ENCODE measurements around the gene CCDC117.
A peak's percentile ranks its signal among the peaks of the same experiment; 100 is the strongest.
"Not testable (repeated sequence)": the region's sequence is repeated elsewhere in the genome, so short reads cannot be mapped to it uniquely, and the experiment has no call there.

Gene CCDC117

DNA sequence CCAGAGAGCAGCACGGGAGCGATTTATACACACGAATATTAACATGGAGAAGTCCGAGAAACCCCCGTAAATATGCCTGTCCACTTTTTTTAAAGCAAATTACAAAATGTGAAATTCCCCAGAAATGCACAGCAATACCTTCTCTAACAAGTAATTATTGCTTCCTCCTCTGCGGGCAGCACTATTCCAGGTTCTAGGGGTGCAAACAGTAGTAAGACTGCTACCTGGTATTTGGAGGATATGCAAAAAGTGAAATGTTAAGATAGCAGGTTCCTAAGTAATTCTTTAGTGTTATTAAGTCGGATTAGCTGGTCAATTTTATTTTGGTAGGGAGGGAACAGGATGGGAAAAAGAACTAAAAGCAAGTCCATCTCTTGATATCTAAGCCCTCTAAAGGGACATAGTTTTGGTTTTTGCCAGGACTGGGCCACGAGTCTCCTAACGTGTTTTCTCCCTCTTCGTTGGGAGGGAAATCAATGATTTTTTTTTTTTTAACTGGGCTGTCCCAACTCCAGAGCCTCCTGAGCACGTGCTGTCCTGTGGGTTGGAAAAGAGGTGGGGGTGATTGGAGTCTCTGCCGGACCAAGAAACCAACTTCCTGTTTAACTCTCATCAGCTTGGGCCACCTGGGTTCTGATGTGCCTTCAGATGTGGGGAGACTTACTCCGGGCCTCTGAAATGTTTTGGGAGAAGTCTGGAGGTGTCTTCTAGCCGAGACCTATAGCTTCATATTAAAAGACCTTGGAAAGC is 29.5 kb downstream of the CCDC117 start:
- DNase-seq: peak; percentile 48

GRCh38 chr22:28802595-28803123 is 30.2 kb downstream of the CCDC117 start:
- peak; percentile 40 for DNase-seq

DNA sequence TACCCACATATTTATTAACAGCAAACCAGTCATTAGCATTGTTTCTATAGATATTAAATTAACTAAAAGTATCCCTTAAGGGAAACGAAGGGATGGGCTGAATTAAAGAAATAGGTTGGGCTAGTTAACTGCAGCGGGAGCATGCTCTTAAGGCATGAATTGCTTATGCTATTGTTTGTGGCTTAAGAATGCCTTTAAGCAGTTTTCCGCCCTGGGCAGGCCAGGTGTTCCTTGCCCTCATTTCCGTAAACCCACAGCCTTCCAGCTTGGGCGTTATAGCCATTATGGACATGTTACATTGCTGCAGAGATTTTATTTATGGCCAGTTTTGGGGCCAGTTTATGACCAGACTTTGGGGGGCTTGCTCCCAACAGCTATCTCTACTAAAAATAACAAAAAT is 32.9 kb downstream of the CCDC117 start:
- DNase-seq: not testable (repeated sequence)

- DNase-seq: no peak
Observed at GRCh38 chr22:28808716-28809355, 36.3 kb downstream of the CCDC117 start.

DNA sequence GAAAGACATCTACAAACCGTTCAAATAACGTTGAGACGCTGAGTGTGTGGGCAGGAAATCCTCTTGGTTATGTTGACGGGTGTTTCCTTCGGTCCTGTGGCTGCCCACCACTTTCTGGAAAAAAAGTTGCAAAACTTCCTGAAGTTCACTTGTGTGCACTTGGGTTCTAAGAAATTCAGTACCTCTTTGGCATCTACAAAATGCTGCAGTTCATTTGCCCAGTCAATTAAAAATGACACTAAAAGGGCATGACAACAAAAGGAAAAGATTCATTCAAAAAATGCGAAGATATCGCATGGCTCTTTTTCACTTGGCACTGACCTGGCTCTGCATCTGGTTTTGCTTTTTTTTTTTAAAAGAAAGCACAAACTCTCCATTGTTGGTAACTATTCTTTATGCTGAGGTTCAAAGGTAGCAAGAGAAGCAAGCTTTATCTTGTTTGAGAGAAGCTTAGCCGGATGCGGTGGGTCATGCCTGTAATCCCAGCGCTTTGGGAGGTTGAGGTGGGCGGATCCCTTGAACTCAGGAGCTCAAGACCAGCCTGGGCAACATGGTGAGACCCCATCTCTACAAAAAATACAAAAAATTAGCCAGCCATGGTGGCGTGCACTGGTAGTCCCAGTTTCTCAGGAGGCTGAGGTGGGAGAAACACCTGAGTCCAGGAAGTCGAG is 38.5 kb downstream of the CCDC117 start:
- DNase-seq: no peak

DNA sequence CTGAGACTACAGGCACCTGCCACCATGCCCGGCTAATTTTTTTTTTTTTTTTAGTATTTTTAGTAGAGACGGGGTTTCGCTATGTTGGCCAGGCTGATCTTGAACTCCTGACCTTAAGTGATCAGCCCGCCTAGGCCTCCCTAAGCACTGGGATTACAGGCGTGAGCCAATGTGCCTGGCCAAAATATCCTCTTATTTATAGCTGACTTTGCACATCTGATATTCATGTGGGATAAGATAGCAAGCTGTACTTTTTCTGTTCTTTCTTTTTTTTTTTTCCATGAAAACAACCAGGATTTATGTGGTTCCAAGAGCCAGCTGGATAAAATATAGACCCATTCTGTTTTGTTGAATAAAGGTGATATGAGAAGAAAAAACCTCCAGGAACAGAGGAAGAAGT is 40.0 kb downstream of the CCDC117 start:
- DNase-seq: no peak

GRCh38 chr22:28813772-28814518 is 41.5 kb downstream of the CCDC117 start:
- peak; percentile 54 for DNase-seq

- no peak for DNase-seq
Observed at GRCh38 chr22:28815111-28815510, 42.6 kb downstream of the CCDC117 start.

- no peak for DNase-seq
Observed at GRCh38 chr22:28815729-28816128, 43.2 kb downstream of the CCDC117 start.

GRCh38 chr22:28817064-28817463 is 44.6 kb downstream of the CCDC117 start:
- DNase-seq: no peak

DNA sequence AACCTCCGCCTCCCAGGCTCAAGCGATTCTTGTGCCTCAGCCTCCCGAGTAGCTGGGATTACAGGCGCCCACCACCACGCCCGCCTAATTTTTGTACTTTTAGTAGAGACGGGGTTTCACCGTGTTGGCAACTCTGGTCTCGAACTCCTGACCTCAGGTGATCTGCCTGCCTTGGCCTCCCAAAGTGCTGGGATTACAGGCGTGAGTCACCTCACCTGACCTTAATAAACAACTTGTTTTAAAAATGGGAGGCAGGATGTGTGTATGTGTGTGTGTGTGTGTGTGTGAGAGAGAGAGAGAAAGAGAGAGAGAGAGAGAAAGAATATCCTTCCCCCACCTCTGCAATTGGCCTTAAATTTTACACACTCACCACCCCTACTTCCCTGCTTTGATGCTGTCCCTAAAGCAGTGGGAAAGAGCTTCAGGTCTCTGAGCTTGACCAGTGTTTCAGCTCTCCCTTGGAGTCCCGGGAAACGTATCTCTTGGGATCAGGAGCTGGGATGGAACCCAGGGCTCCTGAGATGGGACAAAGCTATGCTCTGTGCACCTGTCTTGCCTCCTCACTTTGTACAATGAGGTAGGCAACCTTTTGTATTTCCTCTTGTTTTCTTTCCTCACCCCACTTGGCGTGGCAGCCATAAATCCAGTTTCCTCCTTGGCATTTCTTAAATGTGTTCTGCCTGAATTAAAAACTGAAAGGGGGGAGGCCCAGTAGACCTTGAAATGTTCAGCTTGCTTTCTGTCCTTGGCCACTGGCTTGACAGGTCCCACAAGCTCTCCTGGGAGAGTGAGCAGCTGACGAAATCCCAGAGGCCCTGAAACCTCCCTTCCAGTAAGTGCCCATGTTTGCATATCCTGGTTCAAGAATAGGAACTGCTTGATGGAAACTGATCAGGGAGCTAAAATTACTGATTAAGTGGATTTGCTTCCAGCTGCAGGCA is 45.7 kb downstream of the CCDC117 start:
- DNase-seq: peak; percentile 57

- peak; percentile 84 for DNase-seq
Observed at GRCh38 chr22:28819253-28820096, 47.0 kb downstream of the CCDC117 start.

GRCh38 chr22:28820885-28821284 is 48.4 kb downstream of the CCDC117 start:
- no peak for DNase-seq

DNA sequence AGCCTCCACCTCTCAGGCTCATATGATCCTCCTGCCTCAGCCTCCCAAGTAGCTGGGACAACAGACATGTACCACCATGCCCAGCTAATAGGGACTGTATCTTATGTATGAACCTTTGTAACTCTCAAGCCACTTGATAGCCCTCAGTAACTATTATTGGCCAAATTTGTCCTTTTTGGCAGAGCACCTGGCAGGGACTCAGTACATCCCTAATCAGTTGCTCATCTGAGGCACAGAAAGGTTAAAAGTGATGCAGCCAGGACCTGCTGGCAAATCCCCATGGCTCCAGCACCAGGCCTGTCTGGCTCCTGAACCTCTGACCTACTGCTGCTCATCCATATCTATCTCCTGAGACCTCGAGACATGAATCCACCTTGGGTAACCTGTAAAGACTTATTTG is 49.0 kb downstream of the CCDC117 start:
- no peak for DNase-seq

DNA sequence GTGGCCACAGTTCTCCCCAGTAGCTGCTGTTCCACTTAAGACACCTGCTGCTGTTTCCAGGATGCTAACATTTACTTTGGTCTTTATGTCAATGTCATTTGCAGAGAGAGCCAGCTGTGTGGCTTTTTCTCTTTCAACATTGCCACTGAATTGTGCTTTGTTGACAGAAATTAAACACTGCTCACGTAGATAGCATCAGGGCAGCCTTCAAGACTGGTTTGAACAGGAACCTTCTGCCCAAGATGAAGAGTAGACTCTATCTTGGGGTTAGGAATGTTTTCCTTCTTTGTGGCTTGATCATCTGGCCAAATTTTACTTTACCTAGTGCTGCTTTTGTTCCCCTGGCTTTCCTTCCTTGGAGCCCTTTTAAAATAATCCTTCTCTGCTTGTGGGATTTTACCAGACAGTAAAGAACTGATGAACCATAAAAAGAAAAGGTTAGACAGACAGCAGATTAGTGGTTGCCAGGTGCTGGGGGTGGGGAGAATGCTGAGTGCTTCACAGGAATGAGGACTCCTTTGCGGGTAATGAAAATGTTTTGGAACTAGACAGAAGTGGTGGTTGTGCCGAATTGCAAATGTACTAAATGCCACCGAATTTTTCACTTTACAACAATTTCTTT is 50.5 kb downstream of the CCDC117 start:
- peak; percentile 98 for DNase-seq

DNA sequence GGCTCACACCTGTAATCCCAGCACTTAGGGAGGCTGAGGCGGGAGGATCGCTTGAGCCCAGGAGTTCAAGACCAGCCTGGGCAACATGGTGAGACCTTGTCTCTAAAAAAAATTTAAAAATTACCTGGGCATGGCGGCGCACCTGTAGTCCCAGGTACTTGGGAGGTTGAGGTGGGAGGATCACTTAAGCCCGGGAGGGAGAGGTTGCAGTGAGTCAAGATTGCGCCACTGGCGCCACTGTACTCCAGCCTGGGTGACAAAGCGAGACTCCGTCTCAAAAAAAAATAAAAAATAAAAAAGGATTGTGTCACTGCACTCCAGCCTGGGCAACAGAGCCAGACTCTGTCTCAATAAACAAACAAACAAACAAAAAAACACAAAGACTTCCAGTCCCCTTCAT is 52.0 kb downstream of the CCDC117 start:
- not testable (repeated sequence) for DNase-seq

GRCh38 chr22:28826430-28826829 is 53.9 kb downstream of the CCDC117 start:
- DNase-seq: not testable (repeated sequence)

- DNase-seq: no peak
Observed at GRCh38 chr22:28826921-28827320, 54.4 kb downstream of the CCDC117 start.

- peak; percentile 80 for DNase-seq
Observed at GRCh38 chr22:28829358-28830181, 57.1 kb downstream of the CCDC117 start.

All from NCI-H69 (cell line).